Duodenal mucosa (tissue), 2 donors: ENCODE measurements around the gene RSBN1.

ENCODE experiments used
- H3K27ac ChIP-seq: one replicate; pipeline ENCODE4 v1.7.0; 2013; ENCODE audit warnings: low read depth, low read length
- H3K27me3 ChIP-seq, 2 donors: one replicate each; pipeline ENCODE4 v1.7.0; 2013; ENCODE audit warnings: low read length in 2 of 2, control low read depth in 1 of 2; ENCODE audit not compliant: insufficient read depth in 2 of 2, control insufficient read depth in 1 of 2
- H3K36me3 ChIP-seq, 2 donors: one replicate each; pipeline ENCODE4 v1.7.0; 2013; ENCODE audit warnings: low read length in 2 of 2, control low read depth in 1 of 2; ENCODE audit not compliant: insufficient read depth in 2 of 2, control insufficient read depth in 1 of 2
- H3K4me1 ChIP-seq, 2 donors: one replicate each; pipeline ENCODE4 v1.7.0; 2013; ENCODE audit warnings: low read length in 2 of 2, control low read depth in 1 of 2; ENCODE audit not compliant: insufficient read depth in 2 of 2, control insufficient read depth in 1 of 2
- H3K4me3 ChIP-seq, 2 donors: one replicate each; pipeline ENCODE4 v1.7.0; 2013; ENCODE audit warnings: low read length in 2 of 2, low read depth in 1 of 2
- H3K9ac ChIP-seq, 2 donors: one replicate each; pipeline ENCODE4 v1.7.0; 2013; ENCODE audit warnings: low read length in 2 of 2, low read depth in 1 of 2
- H3K9me3 ChIP-seq, 2 donors: one replicate each; pipeline ENCODE4 v1.7.0; 2013; ENCODE audit warnings: low read length in 2 of 2, control low read depth in 1 of 2; ENCODE audit not compliant: control insufficient read depth in 1 of 2

The RSBN1 gene

GRCh38 chr1:113811888-113812660 is at the start of gene RSBN1:
RSBN1 (minus strand) TSS chr1:113812476; CDS start chr1:113812412, 64 bp downstream.
- H3K4me1 ChIP-seq: peaks cover 18 to 21% of the 10 kb centered on the region in 2 donors
- peak within 1 kb of the TSS; percentile 99 for H3K9ac ChIP-seq
- H3K27me3 ChIP-seq: no peaks in the 10 kb centered on the region
- H3K27ac ChIP-seq: peak within 1 kb of the TSS; percentile 94
- H3K9me3 ChIP-seq: no peaks in the 10 kb centered on the region
- no peaks in the 10 kb centered on the region for H3K36me3 ChIP-seq
- peak within 1 kb of the TSS; percentile 98 to 100 for H3K4me3 ChIP-seq

- H3K4me1 ChIP-seq: peaks cover 8 to 13% of the 10 kb centered on the region in 2 donors
- H3K9ac ChIP-seq: no peak overlapping the region
- H3K36me3 ChIP-seq: peaks cover 0 to 6% of the 10 kb centered on the region in 2 donors
- H3K27me3 ChIP-seq: no peaks in the 10 kb centered on the region
- H3K27ac ChIP-seq: no peak overlapping the region
- H3K9me3 ChIP-seq: no peaks in the 10 kb centered on the region
- no peak overlapping the region for H3K4me3 ChIP-seq
These were observed 49.4 kb upstream of the RSBN1 start for GRCh38 chr1:113861641-113862040.

GRCh38 chr1:113860891-113861290 is 48.6 kb upstream of the RSBN1 start:
- H3K9ac ChIP-seq: no peak overlapping the region
- peaks cover 0 to 6% of the 10 kb centered on the region in 2 donors for H3K36me3 ChIP-seq
- H3K27me3 ChIP-seq: no peaks in the 10 kb centered on the region
- H3K4me1 ChIP-seq: peaks cover 8 to 13% of the 10 kb centered on the region in 2 donors
- H3K9me3 ChIP-seq: no peaks in the 10 kb centered on the region
- no peak overlapping the region for H3K4me3 ChIP-seq
- H3K27ac ChIP-seq: no peak overlapping the region

- no peaks in the 10 kb centered on the region for H3K9me3 ChIP-seq
- peaks cover 8 to 13% of the 10 kb centered on the region in 2 donors for H3K4me1 ChIP-seq
- no peak overlapping the region for H3K4me3 ChIP-seq
- no peak overlapping the region for H3K9ac ChIP-seq
- H3K27ac ChIP-seq: no peak overlapping the region
- H3K36me3 ChIP-seq: peaks cover 0 to 10% of the 10 kb centered on the region in 2 donors
- H3K27me3 ChIP-seq: no peaks in the 10 kb centered on the region
These were observed 47.4 kb upstream of the RSBN1 start for GRCh38 chr1:113859478-113860175.

GRCh38 chr1:113858982-113859381 is 46.7 kb upstream of the RSBN1 start:
- Histone ChIP-seq H3K36me3 (peaks cover 0 to 13% of the 10 kb centered on the region in 2 donors), H3K27ac (no peak overlapping the region), H3K9me3 (no peaks in the 10 kb centered on the region), H3K9ac (no peak overlapping the region), H3K27me3 (no peaks in the 10 kb centered on the region), H3K4me1 (peaks cover 8 to 13% of the 10 kb centered on the region in 2 donors), H3K4me3 (no peak overlapping the region)

- Histone ChIP-seq H3K27ac (no peak overlapping the region), H3K4me3 (no peak overlapping the region), H3K27me3 (no peaks in the 10 kb centered on the region), H3K9me3 (no peaks in the 10 kb centered on the region), H3K36me3 (peaks cover 0 to 13% of the 10 kb centered on the region in 2 donors), H3K4me1 (peaks cover 8 to 13% of the 10 kb centered on the region in 2 donors), H3K9ac (no peak overlapping the region)
These were observed 46.1 kb upstream of the RSBN1 start for GRCh38 chr1:113858418-113858817.

GRCh38 chr1:113857776-113858175 is 45.5 kb upstream of the RSBN1 start:
- H3K27ac ChIP-seq: no peak overlapping the region
- no peak overlapping the region for H3K4me3 ChIP-seq
- H3K27me3 ChIP-seq: no peaks in the 10 kb centered on the region
- no peak overlapping the region for H3K9ac ChIP-seq
- H3K4me1 ChIP-seq: peaks cover 8 to 13% of the 10 kb centered on the region in 2 donors
- H3K36me3 ChIP-seq: peaks cover 0 to 12% of the 10 kb centered on the region in 2 donors
- H3K9me3 ChIP-seq: no peaks in the 10 kb centered on the region

DNA sequence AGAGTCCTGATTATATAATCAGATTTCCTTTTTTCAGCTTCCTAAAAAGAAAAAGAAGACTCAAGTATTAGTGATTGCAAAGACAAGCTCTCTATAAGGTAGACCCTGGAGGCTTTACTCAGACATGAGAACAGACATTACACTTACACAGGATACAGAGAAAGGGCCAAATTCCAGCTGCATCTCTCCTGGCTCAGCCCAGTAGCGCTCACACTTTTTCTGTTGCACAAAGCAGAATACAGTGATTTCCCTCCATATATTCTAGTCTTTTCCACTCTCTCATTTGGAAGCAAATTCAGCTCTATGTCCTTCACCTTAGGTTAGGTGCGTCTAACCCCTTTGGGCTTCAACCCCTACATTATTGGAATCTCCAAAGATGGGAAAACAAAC is 44.1 kb upstream of the RSBN1 start:
- H3K4me1 ChIP-seq: peaks cover 8 to 13% of the 10 kb centered on the region in 2 donors
- peaks cover 0 to 8% of the 10 kb centered on the region in 2 donors for H3K36me3 ChIP-seq
- no peaks in the 10 kb centered on the region for H3K27me3 ChIP-seq
- no peaks in the 10 kb centered on the region for H3K9me3 ChIP-seq
- no peak overlapping the region for H3K4me3 ChIP-seq
- H3K27ac ChIP-seq: no peak overlapping the region
- no peak overlapping the region for H3K9ac ChIP-seq

DNA sequence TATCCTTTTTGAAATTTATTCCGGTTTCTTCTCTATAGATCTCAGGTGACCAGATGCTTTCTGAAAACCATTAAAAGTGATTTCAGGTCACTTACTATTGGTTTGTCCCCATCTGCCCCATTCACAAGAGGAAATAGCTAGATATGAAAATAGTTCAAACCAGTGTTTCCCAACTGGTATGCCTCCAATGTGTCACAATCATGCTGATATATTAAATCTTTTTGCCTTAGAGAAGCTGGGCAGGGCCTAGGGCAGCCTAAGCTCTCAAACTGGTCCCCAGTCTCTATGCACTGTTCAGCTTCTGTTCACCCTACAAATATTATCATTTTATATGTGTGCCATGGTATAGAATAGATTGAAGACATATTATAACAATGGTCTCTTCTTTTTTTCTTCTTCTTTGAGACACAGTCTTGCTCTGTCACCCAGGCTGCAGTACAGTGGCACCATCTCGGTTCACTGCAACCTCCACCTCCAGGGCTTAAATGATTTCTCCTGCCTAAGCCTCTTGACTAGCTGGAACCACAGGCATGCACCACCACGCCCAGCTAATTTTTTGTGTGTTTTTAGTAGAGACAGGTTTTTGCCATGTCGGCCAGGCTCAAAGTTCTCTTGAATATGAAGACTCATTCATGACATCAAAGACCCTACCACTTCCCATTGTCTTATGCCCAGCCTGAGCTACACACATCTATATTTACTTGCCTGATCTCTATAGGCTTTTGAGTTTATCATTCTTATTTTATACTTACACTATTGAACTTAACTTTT is 43.5 kb upstream of the RSBN1 start:
- no peaks in the 10 kb centered on the region for H3K27me3 ChIP-seq

GRCh38 chr1:113854234-113854633 is 42.0 kb upstream of the RSBN1 start:
- no peaks in the 10 kb centered on the region for H3K27me3 ChIP-seq
- no peak overlapping the region for H3K4me3 ChIP-seq
- no peak overlapping the region for H3K27ac ChIP-seq
- no peaks in the 10 kb centered on the region for H3K9me3 ChIP-seq
- H3K9ac ChIP-seq: no peak overlapping the region
- no peaks in the 10 kb centered on the region for H3K4me1 ChIP-seq
- peaks cover 0 to 8% of the 10 kb centered on the region in 2 donors for H3K36me3 ChIP-seq

More for the DNA sequence above, 43.5 kb upstream of the RSBN1 start:
- H3K4me1 ChIP-seq: peaks cover 8 to 12% of the 10 kb centered on the region in 2 donors
- H3K9me3 ChIP-seq: no peaks in the 10 kb centered on the region
- H3K36me3 ChIP-seq: peaks cover 0 to 8% of the 10 kb centered on the region in 2 donors
- no peak overlapping the region for H3K27ac ChIP-seq
- H3K4me3 ChIP-seq: no peak overlapping the region
- no peak overlapping the region for H3K9ac ChIP-seq
